RWPE2 (cell line): ENCODE measurements around the gene ARHGEF10L.
A peak's percentile ranks its signal among the peaks of the same experiment; 100 is the strongest.

Source experiments
- ATAC-seq: fragments of 200-7000 bp; cut with Tn5 transposase; 3 replicates; pipeline ENCODE4 v1.9.1; 2021; ENCODE audit warnings: low read depth
- DNase-seq: peaks from one replicate; pipeline ENCODE4 v3.0.0-alpha.2; 2020; ENCODE audit warnings: low spot score
- H3K27ac ChIP-seq: fragments of 450-650 bp; 2 replicates; pipeline ENCODE4 v1.5.1; 2017; ENCODE audit warnings: mild to moderate bottlenecking; ENCODE audit not compliant: poor library complexity, severe bottlenecking
- H3K27me3 ChIP-seq: fragments of 250-450 bp; sonication (Bioruptor Pico); 2 replicates; pipeline ENCODE4 v1.5.1; 2021; ENCODE audit warnings: mild to moderate bottlenecking, moderate library complexity; ENCODE audit not compliant: insufficient read depth, poor library complexity, severe bottlenecking
- H3K36me3 ChIP-seq: fragments of 250-450 bp; sonication (Bioruptor Pico); 2 replicates; pipeline ENCODE4 v1.5.1; 2020; ENCODE audit warnings: low read depth, mild to moderate bottlenecking, moderate library complexity
- H3K4me1 ChIP-seq: fragments of 250-450 bp; sonication (Bioruptor Pico); 2 replicates; pipeline ENCODE4 v1.5.1; 2021; ENCODE audit warnings: mild to moderate bottlenecking, moderate library complexity; ENCODE audit not compliant: insufficient read depth, poor library complexity, severe bottlenecking
- H3K4me3 ChIP-seq: fragments of 250-450 bp; sonication (Bioruptor Pico); 2 replicates; pipeline ENCODE4 v1.5.1; 2021; ENCODE audit warnings: mild to moderate bottlenecking, moderate library complexity; ENCODE audit not compliant: severe bottlenecking
- H3K9me3 ChIP-seq: fragments of 250-450 bp; sonication (Bioruptor Pico); 2 replicates; pipeline ENCODE4 v1.5.1; 2021; ENCODE audit warnings: mild to moderate bottlenecking, moderate library complexity; ENCODE audit not compliant: severe bottlenecking
- CTCF ChIP-seq: fragments of 450-650 bp; IDR thresholded peaks from one replicate; pipeline ENCODE4 v1.5.1; 2017; ENCODE audit warnings: mild to moderate bottlenecking, moderate library complexity; ENCODE audit not compliant: poor library complexity, severe bottlenecking

Gene ARHGEF10L

GRCh38 chr1:17566892-17567291 is 27.4 kb downstream of the ARHGEF10L start:
- no peak for ATAC-seq
- no peak overlapping the region for H3K27ac ChIP-seq
- no peaks in the 10 kb centered on the region for H3K36me3 ChIP-seq
- no peak for DNase-seq
- TF ChIP-seq CTCF: no peak
- H3K4me1 ChIP-seq: peaks cover 12% of the 10 kb centered on the region
- H3K9me3 ChIP-seq: no peaks in the 10 kb centered on the region
- H3K27me3 ChIP-seq: no peaks in the 10 kb centered on the region
- H3K4me3 ChIP-seq: no peak overlapping the region

GRCh38 chr1:17567582-17567981 is 28.1 kb downstream of the ARHGEF10L start:
- Histone ChIP-seq H3K36me3 (no peaks in the 10 kb centered on the region), H3K27ac (no peak overlapping the region), H3K4me3 (no peak overlapping the region), H3K9me3 (no peaks in the 10 kb centered on the region), H3K4me1 (peaks cover 12% of the 10 kb centered on the region), H3K27me3 (no peaks in the 10 kb centered on the region)
- DNase-seq (no peak), ATAC-seq (no peak)
- no peak for TF ChIP-seq CTCF

GRCh38 chr1:17568014-17568900 is 28.8 kb downstream of the ARHGEF10L start:
- no peaks in the 10 kb centered on the region for H3K9me3 ChIP-seq
- no peak for DNase-seq
- H3K27ac ChIP-seq: no peak overlapping the region
- TF ChIP-seq CTCF: no peak
- no peak for ATAC-seq
- H3K36me3 ChIP-seq: no peaks in the 10 kb centered on the region
- H3K4me3 ChIP-seq: no peak overlapping the region
- peaks cover 12% of the 10 kb centered on the region for H3K4me1 ChIP-seq
- H3K27me3 ChIP-seq: no peaks in the 10 kb centered on the region

- TF ChIP-seq CTCF: no peak
- DNase-seq (no peak), ATAC-seq (peak; percentile 52)
- peaks cover 12% of the 10 kb centered on the region for H3K4me1 ChIP-seq
- peak overlapping the region; percentile 25 for H3K27ac ChIP-seq
- H3K27me3 ChIP-seq: no peaks in the 10 kb centered on the region
- H3K9me3 ChIP-seq: no peaks in the 10 kb centered on the region
- no peak overlapping the region for H3K4me3 ChIP-seq
- no peaks in the 10 kb centered on the region for H3K36me3 ChIP-seq
These were observed 30.0 kb downstream of the ARHGEF10L start for GRCh38 chr1:17569200-17570139.
